Duodenal mucosa (tissue), 2 donors: ENCODE results near the gene DOCK10.
"Not testable (repeated sequence)": the region's sequence is repeated elsewhere in the genome, so short reads cannot be mapped to it uniquely, and the experiment has no call there.

Experiments
- H3K27ac ChIP-seq: one replicate; pipeline ENCODE4 v1.7.0; 2013; ENCODE audit warnings: low read depth, low read length
- H3K27me3 ChIP-seq, 2 donors: one replicate each; pipeline ENCODE4 v1.7.0; 2013; ENCODE audit warnings: low read length in 2 of 2, control low read depth in 1 of 2; ENCODE audit not compliant: insufficient read depth in 2 of 2, control insufficient read depth in 1 of 2
- H3K36me3 ChIP-seq, 2 donors: one replicate each; pipeline ENCODE4 v1.7.0; 2013; ENCODE audit warnings: low read length in 2 of 2, control low read depth in 1 of 2; ENCODE audit not compliant: insufficient read depth in 2 of 2, control insufficient read depth in 1 of 2
- H3K4me1 ChIP-seq, 2 donors: one replicate each; pipeline ENCODE4 v1.7.0; 2013; ENCODE audit warnings: low read length in 2 of 2, control low read depth in 1 of 2; ENCODE audit not compliant: insufficient read depth in 2 of 2, control insufficient read depth in 1 of 2
- H3K4me3 ChIP-seq, 2 donors: one replicate each; pipeline ENCODE4 v1.7.0; 2013; ENCODE audit warnings: low read length in 2 of 2, low read depth in 1 of 2
- H3K9ac ChIP-seq, 2 donors: one replicate each; pipeline ENCODE4 v1.7.0; 2013; ENCODE audit warnings: low read length in 2 of 2, low read depth in 1 of 2
- H3K9me3 ChIP-seq, 2 donors: one replicate each; pipeline ENCODE4 v1.7.0; 2013; ENCODE audit warnings: low read length in 2 of 2, control low read depth in 1 of 2; ENCODE audit not compliant: control insufficient read depth in 1 of 2

The DOCK10 gene

GRCh38 chr2:224925810-224926100 is 116.5 kb downstream of the DOCK10 start:
- no peak overlapping the region for H3K27ac ChIP-seq
- H3K9ac ChIP-seq: no peak overlapping the region
- no peaks in the 10 kb centered on the region for H3K9me3 ChIP-seq
- H3K4me3 ChIP-seq: no peak overlapping the region
- H3K36me3 ChIP-seq: no peaks in the 10 kb centered on the region
- H3K4me1 ChIP-seq: peaks cover 37 to 45% of the 10 kb centered on the region in 2 donors
- no peaks in the 10 kb centered on the region for H3K27me3 ChIP-seq

DNA sequence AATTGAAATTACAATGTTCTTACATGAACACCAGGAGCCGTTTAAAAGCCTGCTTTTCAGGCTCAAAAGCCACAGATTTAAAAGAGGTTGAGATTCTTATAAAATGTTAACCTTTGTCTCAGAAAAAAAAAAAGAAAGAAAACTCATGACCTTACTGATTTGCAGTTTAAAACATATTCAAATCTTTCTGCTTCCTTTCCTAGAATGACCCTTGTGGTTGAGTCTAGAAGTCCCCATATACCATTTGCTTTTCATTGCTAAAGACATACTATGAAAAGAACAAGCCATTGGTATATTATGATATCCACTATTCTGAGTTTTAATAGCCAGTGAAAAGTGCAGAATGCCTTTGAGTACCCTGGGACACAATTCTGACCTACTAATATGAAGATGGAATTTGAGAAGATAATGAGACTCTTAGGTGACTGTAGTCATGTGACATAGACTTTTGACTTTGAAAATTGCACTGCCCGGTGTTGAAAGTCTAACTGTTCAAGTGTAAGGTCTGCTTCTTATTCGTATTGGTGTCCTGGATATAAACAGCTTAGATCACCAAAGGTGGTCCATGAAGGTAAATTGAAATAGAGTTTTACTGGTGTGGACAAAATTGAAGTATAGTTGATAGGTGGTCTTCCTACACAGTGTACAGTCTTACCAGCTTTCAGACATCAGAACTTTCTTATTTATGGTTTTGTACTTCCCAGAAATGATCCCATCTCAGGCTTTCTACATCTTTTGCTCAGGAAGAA is 117.0 kb downstream of the DOCK10 start:
- Histone ChIP-seq H3K4me3 (no peak overlapping the region), H3K27ac (no peak overlapping the region), H3K4me1 (peaks cover 37 to 43% of the 10 kb centered on the region in 2 donors)

DNA sequence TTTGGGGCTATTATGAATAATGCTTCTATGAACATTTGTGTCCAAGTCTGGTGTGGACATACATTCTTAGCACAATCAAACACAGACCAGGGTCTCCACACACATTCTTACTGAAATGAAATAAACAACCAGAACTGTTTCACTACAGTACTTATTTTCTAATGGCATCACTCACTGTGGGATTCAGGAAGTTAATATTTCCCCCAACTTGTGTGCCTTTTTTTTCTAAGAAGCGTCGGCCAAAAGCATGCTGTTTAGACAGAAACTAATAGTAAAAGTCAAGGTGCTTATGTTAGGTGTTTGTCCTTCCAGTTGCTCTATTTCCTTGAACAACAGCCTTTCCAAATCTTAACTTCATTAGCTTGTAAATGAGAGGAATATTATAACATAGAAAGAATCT is 117.6 kb downstream of the DOCK10 start:
- H3K27me3 ChIP-seq: no peaks in the 10 kb centered on the region
- no peak overlapping the region for H3K4me3 ChIP-seq
- H3K27ac ChIP-seq: no peak overlapping the region
- no peaks in the 10 kb centered on the region for H3K36me3 ChIP-seq
- H3K9ac ChIP-seq: no peak overlapping the region
- H3K4me1 ChIP-seq: peaks cover 37 to 43% of the 10 kb centered on the region in 2 donors
- H3K9me3 ChIP-seq: no peaks in the 10 kb centered on the region

More for the DNA sequence above, 117.0 kb downstream of the DOCK10 start:
- Histone ChIP-seq H3K36me3 (no peaks in the 10 kb centered on the region), H3K9ac (no peak overlapping the region), H3K27me3 (no peaks in the 10 kb centered on the region), H3K9me3 (no peaks in the 10 kb centered on the region)

- no peaks in the 10 kb centered on the region for H3K27me3 ChIP-seq
- no peaks in the 10 kb centered on the region for H3K36me3 ChIP-seq
- H3K9me3 ChIP-seq: no peaks in the 10 kb centered on the region
- no peak overlapping the region for H3K4me3 ChIP-seq
- no peak overlapping the region for H3K9ac ChIP-seq
- no peak overlapping the region for H3K27ac ChIP-seq
- H3K4me1 ChIP-seq: peaks cover 23 to 25% of the 10 kb centered on the region in 2 donors
These were observed 120.0 kb downstream of the DOCK10 start for GRCh38 chr2:224922142-224922727.

- Histone ChIP-seq H3K4me1 (peaks cover 7 to 11% of the 10 kb centered on the region in 2 donors), H3K9me3 (no peaks in the 10 kb centered on the region), H3K36me3 (no peaks in the 10 kb centered on the region), H3K27me3 (no peaks in the 10 kb centered on the region), H3K9ac (no peak overlapping the region), H3K4me3 (no peak overlapping the region), H3K27ac (no peak overlapping the region)
These were observed 122.7 kb downstream of the DOCK10 start for GRCh38 chr2:224919472-224920110.

- Histone ChIP-seq H3K4me3 (no peak overlapping the region), H3K27ac (no peak overlapping the region), H3K9ac (no peak overlapping the region), H3K4me1 (peaks cover 7 to 11% of the 10 kb centered on the region in 2 donors), H3K9me3 (no peaks in the 10 kb centered on the region), H3K36me3 (no peaks in the 10 kb centered on the region), H3K27me3 (no peaks in the 10 kb centered on the region)
These were observed 123.4 kb downstream of the DOCK10 start for GRCh38 chr2:224918626-224919471.

DNA sequence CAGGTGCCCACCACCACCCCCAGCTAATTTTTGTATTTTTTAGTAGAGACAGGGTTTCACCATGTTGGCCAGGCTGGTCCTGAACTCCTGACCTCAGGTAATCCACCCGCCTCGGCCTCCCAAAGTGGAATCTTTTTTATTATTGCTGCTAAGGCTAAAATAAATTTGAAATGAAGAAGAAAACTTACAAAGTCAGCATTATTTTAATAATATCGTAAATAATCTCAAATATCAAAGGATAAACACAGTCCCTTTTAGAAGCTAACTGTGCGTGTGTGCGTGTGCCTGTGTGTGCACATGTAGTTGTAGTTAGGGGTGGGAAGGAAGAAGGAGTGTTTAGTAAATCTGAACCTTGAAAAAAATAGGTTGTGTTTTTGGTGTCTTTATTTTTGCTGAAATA is 125.0 kb downstream of the DOCK10 start:
- H3K9me3 ChIP-seq, H3K4me3 ChIP-seq, H3K27ac ChIP-seq, H3K27me3 ChIP-seq, H3K9ac ChIP-seq, H3K4me1 ChIP-seq, H3K36me3 ChIP-seq: not testable (repeated sequence)

GRCh38 chr2:224915136-224915535 is 127.1 kb downstream of the DOCK10 start:
- Histone ChIP-seq H3K4me3 (no peak overlapping the region), H3K27ac (no peak overlapping the region), H3K9me3 (no peaks in the 10 kb centered on the region), H3K27me3 (no peaks in the 10 kb centered on the region), H3K9ac (no peak overlapping the region), H3K4me1 (no peaks in the 10 kb centered on the region), H3K36me3 (no peaks in the 10 kb centered on the region)

- Histone ChIP-seq H3K9me3 (no peaks in the 10 kb centered on the region), H3K27me3 (no peaks in the 10 kb centered on the region), H3K4me1 (peaks cover 0 to 4% of the 10 kb centered on the region in 2 donors), H3K4me3 (no peak overlapping the region), H3K36me3 (no peaks in the 10 kb centered on the region), H3K27ac (no peak overlapping the region), H3K9ac (no peak overlapping the region)
These were observed 131.7 kb downstream of the DOCK10 start for GRCh38 chr2:224910574-224910925.
